Aorta (tissue), 5 donors: ENCODE data around the gene SAMD8. TPM values are rescaled to one million over a fixed set of nuclear protein-coding genes. Genes with fewer than 3 reads are reported as not detected.

ENCODE experiments used
- ATAC-seq: fragments of 200-7000 bp; cut with Tn5 transposase; one replicate; pipeline ENCODE4 v1.9.1; 2022; ENCODE audit warnings: moderate library complexity; ENCODE audit not compliant: low FRiP score
- DNase-seq, 2 donors: peaks; one replicate each; pipeline ENCODE4 v3.0.0-alpha.2; 2020
- H3K27ac ChIP-seq, 2 donors: one replicate each; pipeline ENCODE4 v1.5.1; 2013; ENCODE audit warnings: low read length in 2 of 2, mild to moderate bottlenecking in 2 of 2, moderate library complexity in 2 of 2, control low read depth in 1 of 2, inconsistent platforms in 1 of 2, low read depth in 1 of 2
- H3K27me3 ChIP-seq, 2 donors: one replicate each; pipeline ENCODE4 v1.6.1; 2013; ENCODE audit warnings: control low read depth in 1 of 2, low read length in 1 of 2, mild to moderate bottlenecking in 1 of 2, moderate library complexity in 1 of 2; ENCODE audit not compliant: insufficient read depth in 2 of 2, control insufficient read depth in 1 of 2
- H3K36me3 ChIP-seq, 2 donors: one replicate each; pipeline ENCODE4 v1.6.1; 2013; ENCODE audit warnings: control low read depth in 1 of 2, low read length in 1 of 2, mild to moderate bottlenecking in 1 of 2; ENCODE audit not compliant: insufficient read depth in 2 of 2, control insufficient read depth in 1 of 2
- H3K4me1 ChIP-seq, 2 donors: one replicate each; pipeline ENCODE4 v1.6.1; 2013; ENCODE audit warnings: low read length in 2 of 2, control low read depth in 1 of 2, mild to moderate bottlenecking in 1 of 2, moderate library complexity in 1 of 2; ENCODE audit not compliant: insufficient read depth in 2 of 2, control insufficient read depth in 1 of 2
- H3K4me3 ChIP-seq, 2 donors: one replicate each; pipeline ENCODE4 v1.5.1; 2013; ENCODE audit warnings: low read length in 2 of 2, control low read depth in 1 of 2, mild to moderate bottlenecking in 1 of 2
- H3K9me3 ChIP-seq: one replicate; pipeline ENCODE4 v1.6.1; 2013; ENCODE audit warnings: mild to moderate bottlenecking, low read length; ENCODE audit not compliant: control insufficient read depth
- WGBS, 2 donors: extraction: QIAGEN DNeasy Blood & Tissue Kit; methylation state at CpG; one replicate each; pipeline ENCODE4 v1.1.7; 2013; 5-methylcytosine and 5-hydroxymethylcytosine counted together
- intact Hi-C, 2 donors: fragments of 100-400 bp; cut with DNase I; formaldehyde crosslinking; loops; one replicate each; pipeline versions ENCODE4 v1.14.2 to v1.15.0; 2022
- polyA plus RNA-seq, 2 donors: library from polyadenylated mRNA; stranded (reverse); fragments of 200-250 nt; gene quantifications; one replicate each; pipeline ENCODE4 v1.2.3, GENCODE V29; 2013
- total RNA-seq, 2 donors: library from RNA; stranded (reverse); fragmentation: NEBNext Ultra II Directional; extraction: Animal tissue kit (Norgen Biotek cat#: 25700); gene quantifications; one replicate each; pipeline ENCODE4 v1.2.1, GENCODE V29; 2021
- donor health status: healthy with polysubstance abuse.
- donor health status: Bipolar disorder and iron deficiency.
- donor health status: DM: no; HTN: no; CAD: no.
- donor health status: DM: no; HTN: no; CAD: no.
- donor health status: DM: yes; HTN: yes; CAD: no.

SAMD8 gene
- total and polyA plus RNA-seq, 4 donors: 6.8 to 37.5 (median 21.8) TPM

- ATAC-seq (no peak), DNase-seq (no peak)
- H3K36me3 ChIP-seq: no peaks in the 10 kb centered on the region
- no peaks in the 10 kb centered on the region for H3K27me3 ChIP-seq
- H3K9me3 ChIP-seq: no peaks in the 10 kb centered on the region
- H3K27ac ChIP-seq: no peak overlapping the region
- 77 to 83% methylated on average over 13 of the region's 13 CpGs for WGBS, 2 donors
- intact Hi-C loops: no loop called here
- peaks cover 0 to 3% of the 10 kb centered on the region in 2 donors for H3K4me1 ChIP-seq
- no peak overlapping the region for H3K4me3 ChIP-seq
Measured at GRCh38 chr10:75207079-75207856, 95.8 kb downstream of the SAMD8 start.

- intact Hi-C loops: no loop called here
- H3K27me3 ChIP-seq: no peaks in the 10 kb centered on the region
- no peak overlapping the region for H3K27ac ChIP-seq
- H3K4me3 ChIP-seq: no peak overlapping the region
- H3K4me1 ChIP-seq: peaks cover 0 to 2% of the 10 kb centered on the region in 2 donors
- DNase-seq: no peak
- no peak for ATAC-seq
- H3K9me3 ChIP-seq: no peaks in the 10 kb centered on the region
- H3K36me3 ChIP-seq: no peaks in the 10 kb centered on the region
- 96 to 100% methylated on average over 1 of the region's 1 CpG for WGBS, 2 donors
Measured at GRCh38 chr10:75207857-75208144, 96.3 kb downstream of the SAMD8 start.

- Histone ChIP-seq H3K4me3 (no peak overlapping the region), H3K9me3 (no peaks in the 10 kb centered on the region), H3K4me1 (peaks cover 0 to 2% of the 10 kb centered on the region in 2 donors), H3K36me3 (no peaks in the 10 kb centered on the region), H3K27me3 (no peaks in the 10 kb centered on the region), H3K27ac (peak overlapping the region in 1 of 2 donors; percentile 13)
- ATAC-seq (no peak), DNase-seq (no peak)
- WGBS, 2 donors: 47 to 55% methylated on average over 4 of the region's 4 CpGs
- intact Hi-C loops: no loop called here
Measured at GRCh38 chr10:75208181-75208580, 96.7 kb downstream of the SAMD8 start.

GRCh38 chr10:75209086-75209920, 97.8 kb downstream of the SAMD8 start:
- H3K4me1 ChIP-seq: peaks cover 0 to 2% of the 10 kb centered on the region in 2 donors
- H3K4me3 ChIP-seq: no peak overlapping the region
- H3K36me3 ChIP-seq: no peaks in the 10 kb centered on the region
- 77 to 82% methylated on average over 14 to 16 of the region's 16 CpGs for WGBS, 2 donors
- intact Hi-C loops: no loop called here
- no peaks in the 10 kb centered on the region for H3K27me3 ChIP-seq
- H3K9me3 ChIP-seq: no peaks in the 10 kb centered on the region
- H3K27ac ChIP-seq: peak overlapping the region; percentile 51 to 98
- ATAC-seq (no peak), DNase-seq (no peak)

- no peaks in the 10 kb centered on the region for H3K36me3 ChIP-seq
- H3K4me1 ChIP-seq: peaks cover 0 to 2% of the 10 kb centered on the region in 2 donors
- 0% methylated on average over 19 of the region's 19 CpGs for WGBS, 2 donors
- no peaks in the 10 kb centered on the region for H3K9me3 ChIP-seq
- ATAC-seq: peak; percentile 92
- H3K27me3 ChIP-seq: no peaks in the 10 kb centered on the region
- H3K27ac ChIP-seq: peak overlapping the region; percentile 51 to 98
- intact Hi-C loops: no loop called here
- H3K4me3 ChIP-seq: peak overlapping the region; percentile 55 to 65
- peak; percentile 91 to 93 for DNase-seq
Measured at GRCh38 chr10:75209921-75210281, 98.4 kb downstream of the SAMD8 start.

DNA sequence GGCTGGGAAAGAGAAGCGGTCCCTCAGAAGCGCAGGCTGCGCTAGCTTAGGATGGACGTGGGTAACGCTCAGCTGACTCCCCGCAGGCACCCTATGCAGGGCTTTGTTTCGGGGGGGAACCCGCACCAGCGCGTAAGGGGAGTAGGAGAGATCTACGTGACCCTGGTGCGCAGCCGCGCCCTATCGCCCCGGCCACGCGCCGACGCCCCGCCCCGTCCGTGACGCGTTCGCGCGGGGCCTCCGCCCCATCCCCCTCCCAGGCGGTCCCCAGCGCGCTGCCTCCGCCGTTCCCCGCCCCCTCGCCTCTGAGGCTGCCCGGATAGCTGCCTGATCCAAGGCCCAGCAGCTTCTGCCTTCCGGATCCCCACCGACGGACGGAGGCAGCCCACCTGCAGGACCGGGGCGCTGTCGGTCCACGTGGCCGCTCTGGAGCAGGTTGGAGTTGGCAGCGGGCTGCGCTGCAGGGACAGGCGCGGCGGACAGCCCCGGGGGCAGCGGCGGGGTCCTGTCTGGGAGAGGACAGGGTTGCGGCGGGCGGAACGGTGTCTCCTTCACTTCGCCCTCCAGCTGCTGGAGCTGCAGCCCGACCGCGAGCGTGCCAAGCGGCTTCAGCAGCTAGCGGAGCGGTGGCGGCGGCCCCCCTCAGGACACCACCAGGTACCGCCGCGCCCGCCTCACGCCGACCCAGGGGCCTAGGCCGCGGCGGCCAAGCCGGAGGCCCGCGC, 99.0 kb downstream of the SAMD8 start, which contains the start of gene VDAC2:
TSS of gene VDAC2 (plus strand) at position 515 of the 725 bp plus-strand sequence. CDS start 363 bp downstream, outside the sequence.
- H3K9me3 ChIP-seq: no peaks in the 10 kb centered on the region
- H3K4me3 ChIP-seq: peak within 1 kb of the TSS; percentile 65 to 88
- peak; percentile 94 to 97 for DNase-seq
- H3K4me1 ChIP-seq: peaks cover 0 to 2% of the 10 kb centered on the region in 2 donors
- peak within 1 kb of the TSS; percentile 51 to 98 for H3K27ac ChIP-seq
- intact Hi-C loops: no loop called here
- H3K36me3 ChIP-seq: no peaks in the 10 kb centered on the region
- 1% methylated on average over 51 to 80 of the region's 80 CpGs for WGBS, 2 donors
- no peaks in the 10 kb centered on the region for H3K27me3 ChIP-seq
- peak; percentile 99 for ATAC-seq

DNA sequence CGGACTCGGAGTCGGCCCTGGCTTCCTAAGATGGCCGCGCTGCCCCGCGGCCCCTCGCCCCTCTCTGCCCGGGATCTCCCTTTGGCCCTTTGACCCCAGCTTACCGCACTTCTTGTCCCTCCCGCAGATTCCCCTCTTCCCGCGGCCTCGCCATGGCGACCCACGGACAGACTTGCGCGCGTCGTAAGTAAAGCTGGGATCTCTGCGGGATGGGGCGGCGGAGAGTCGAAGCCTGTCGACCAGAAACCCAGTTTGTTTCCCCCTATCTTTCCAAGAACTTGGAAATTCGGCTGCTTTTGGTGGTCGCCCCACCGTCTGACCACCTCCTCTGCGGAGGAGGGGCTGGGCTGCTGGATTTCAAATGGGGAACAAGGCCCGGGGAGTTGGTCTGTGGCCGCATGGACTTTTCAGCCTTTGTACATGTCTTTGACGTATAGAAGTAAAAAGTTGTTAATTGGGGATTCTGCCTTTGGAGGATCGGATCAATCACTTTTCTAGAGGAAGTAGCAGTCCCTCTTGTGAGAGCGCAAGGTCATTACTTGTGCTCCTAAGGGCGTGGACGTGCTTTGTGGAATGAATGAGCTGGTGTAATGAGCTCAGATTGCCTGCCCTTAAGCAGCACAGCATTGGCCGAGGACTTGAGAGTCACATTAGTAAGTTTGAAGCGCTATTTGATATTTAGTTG, 99.7 kb downstream of the SAMD8 start:
- DNase-seq (peak in 1 of 2 donors; percentile 51), ATAC-seq (no peak)
- Histone ChIP-seq H3K9me3 (no peaks in the 10 kb centered on the region), H3K4me3 (peak overlapping the region; percentile 55 to 88), H3K27me3 (no peaks in the 10 kb centered on the region), H3K36me3 (no peaks in the 10 kb centered on the region), H3K27ac (peak overlapping the region; percentile 20 to 87), H3K4me1 (peaks cover 0 to 2% of the 10 kb centered on the region in 2 donors)
- 0 to 1% methylated on average over 38 of the region's 38 CpGs for WGBS, 2 donors
- intact Hi-C loops: no loop called here

- 67 to 75% methylated on average over 6 of the region's 6 CpGs for WGBS, 2 donors
- Histone ChIP-seq H3K4me3 (no peak overlapping the region), H3K36me3 (peaks cover 0 to 2% of the 10 kb centered on the region in 2 donors), H3K27ac (no peak overlapping the region), H3K9me3 (no peaks in the 10 kb centered on the region), H3K27me3 (no peaks in the 10 kb centered on the region), H3K4me1 (peaks cover 2 to 4% of the 10 kb centered on the region in 2 donors)
- DNase-seq (peak in 1 of 2 donors; percentile 35), ATAC-seq (no peak)
- intact Hi-C loops: no loop called here
Measured at GRCh38 chr10:75212343-75212742, 100.9 kb downstream of the SAMD8 start.
